K562 (cell line): Measurements from ENCODE around the gene TMSB4X. TPM values are rescaled to one million over a fixed set of nuclear protein-coding genes. Genes with fewer than 3 reads are reported as not detected.
A peak's percentile ranks its signal among the peaks of the same experiment; 100 is the strongest.

Experiments
- CBFB ChIP-seq: sonication (generic); formaldehyde crosslinking; IDR thresholded peaks from 2 replicates; pipeline ENCODE4 v1.4.0; 2020; ENCODE audit warnings: mild to moderate bottlenecking, missing genetic modification reagents
- CSDE1 ChIP-seq, 2 experiments: fragments of 450-650 bp; IDR thresholded peaks; 2 replicates each; pipeline ENCODE4 v1.6.1; 2016; ENCODE audit warnings: mild to moderate bottlenecking in 1 of 2
- DDX20 ChIP-seq: fragments of 450-650 bp; IDR thresholded peaks from 2 replicates; pipeline ENCODE4 v1.6.1; 2016; ENCODE audit warnings: missing genetic modification characterization, low read depth, mild to moderate bottlenecking, missing compliant biosample characterization, moderate library complexity
- ELF1 ChIP-seq: fragments of 200-800 bp; sonication (Bioruptor generic); IDR thresholded peaks from 2 replicates; pipeline ENCODE4 v1.6.1; 2016; ENCODE audit warnings: missing genetic modification characterization, missing compliant biosample characterization
- EWSR1 ChIP-seq: fragments of 450-650 bp; IDR thresholded peaks from 2 replicates; pipeline ENCODE4 v1.6.1; 2018; ENCODE audit warnings: borderline replicate concordance, mild to moderate bottlenecking, low read depth, moderate library complexity; ENCODE audit not compliant: partially characterized antibody
- GABPA ChIP-seq: fragments of 200-800 bp; sonication (Bioruptor generic); conservative IDR thresholded peaks from 2 replicates; pipeline ENCODE4 v1.6.1; 2016; ENCODE audit warnings: low read depth, missing genetic modification characterization, missing compliant biosample characterization
- GTF2E2 ChIP-seq: fragments of 200-800 bp; sonication (Bioruptor generic); IDR thresholded peaks from 2 replicates; pipeline ENCODE4 v1.6.1; 2016; ENCODE audit warnings: missing genetic modification characterization, missing compliant biosample characterization
- HDAC1 ChIP-seq, 2 experiments: fragments of 450-650 bp; IDR thresholded peaks; 2 replicates each; pipeline ENCODE4 v1.6.1; 2016 to 2017; ENCODE audit warnings: inconsistent platforms in 1 of 2, mild to moderate bottlenecking in 1 of 2, moderate library complexity in 1 of 2
- HES1 ChIP-seq: fragments of 450-650 bp; IDR thresholded peaks from 2 replicates; pipeline ENCODE4 v1.6.1; 2016; ENCODE audit warnings: low read depth, mild to moderate bottlenecking, moderate library complexity
- HSF4 ChIP-seq: fragments of 250-450 bp; sonication (Bioruptor Pico); IDR thresholded peaks from 2 replicates; pipeline ENCODE4 v2.1.2; 2022; ENCODE audit warnings: mild to moderate bottlenecking, moderate library complexity, borderline replicate concordance
- MEF2D ChIP-seq: conservative IDR thresholded peaks from 2 replicates; pipeline ENCODE4 v1.6.1; 2016; ENCODE audit warnings: low read depth, missing genetic modification characterization, missing compliant biosample characterization
- MEIS2 ChIP-seq: fragments of 450-650 bp; IDR thresholded peaks from 2 replicates; pipeline ENCODE4 v1.6.1; 2014; ENCODE audit warnings: mild to moderate bottlenecking; ENCODE audit not compliant: partially characterized antibody
- NFE2 ChIP-seq: IDR thresholded peaks from 2 replicates; pipeline ENCODE4 v1.6.1; 2014; ENCODE audit warnings: antibody characterized with exemption, low read depth
- POLR2A ChIP-seq: fragments of 450-650 bp; conservative IDR thresholded peaks from 2 replicates; pipeline ENCODE4 v1.6.1; 2016
- POLR2G ChIP-seq: fragments of 200-400 bp; formaldehyde crosslinking; IDR thresholded peaks from 2 replicates; pipeline ENCODE4 v1.6.1; 2017; ENCODE audit warnings: low read depth, mild to moderate bottlenecking, antibody characterized with exemption, low read length, moderate library complexity
- RBM39 ChIP-seq: fragments of 200-400 bp; formaldehyde crosslinking; optimal IDR thresholded peaks from 2 replicates; pipeline ENCODE3; 2018; ENCODE audit warnings: low read depth, low read length
- RFX1 ChIP-seq: fragments of 450-650 bp; IDR thresholded peaks from 2 replicates; pipeline ENCODE4 v1.6.1; 2016; ENCODE audit warnings: mild to moderate bottlenecking, moderate library complexity
- RFX7 ChIP-seq: fragments of 250-450 bp; sonication (Bioruptor Pico); IDR thresholded peaks from 2 replicates; pipeline ENCODE4 v1.5.1; 2021; ENCODE audit warnings: mild to moderate bottlenecking
- SIN3B ChIP-seq: fragments of 450-650 bp; IDR thresholded peaks from 2 replicates; pipeline ENCODE4 v1.6.1; 2017; ENCODE audit warnings: low read depth, mild to moderate bottlenecking, moderate library complexity
- SUPT5H ChIP-seq: fragments of 450-650 bp; IDR thresholded peaks from 2 replicates; pipeline ENCODE4 v1.6.1; 2016
- TBP ChIP-seq: optimal IDR thresholded peaks from 2 replicates; pipeline ENCODE3; 2011; ENCODE audit warnings: low read depth, low read length, improper control_type of control experiment
- TCF7 ChIP-seq: sonication (generic); IDR thresholded peaks from 2 replicates; pipeline ENCODE4 v1.6.1; 2016; ENCODE audit warnings: antibody characterized with exemption, borderline replicate concordance
- ZBTB17 ChIP-seq: fragments of 450-650 bp; formaldehyde crosslinking; IDR thresholded peaks from 2 replicates; pipeline ENCODE4 v1.4.0; 2020; ENCODE audit warnings: mild to moderate bottlenecking
- ZBTB26 ChIP-seq: fragments of 450-650 bp; formaldehyde crosslinking; IDR thresholded peaks from 2 replicates; pipeline ENCODE4 v1.4.0; 2022; ENCODE audit warnings: missing genetic modification characterization
- ZFX ChIP-seq: sonication (generic); formaldehyde crosslinking; IDR thresholded peaks from 2 replicates; pipeline ENCODE4 v1.8.0; 2022; ENCODE audit warnings: mild to moderate bottlenecking, missing genetic modification reagents, moderate library complexity
- ZNF133 ChIP-seq: fragments of 250-450 bp; sonication (Bioruptor Pico); IDR thresholded peaks from 2 replicates; pipeline ENCODE4 v1.4.0; 2020; ENCODE audit warnings: mild to moderate bottlenecking
- ZNF449 ChIP-seq: fragments of 250-450 bp; sonication (Bioruptor Pico); IDR thresholded peaks from 2 replicates; pipeline ENCODE4 v1.8.0; 2022; ENCODE audit warnings: moderate library complexity, mild to moderate bottlenecking, inconsistent platforms
- ZNF778 ChIP-seq: fragments of 450-650 bp; formaldehyde crosslinking; IDR thresholded peaks from 2 replicates; pipeline ENCODE4 v1.4.0; 2020; ENCODE audit warnings: mild to moderate bottlenecking, moderate library complexity
- polyA plus RNA-seq, 8 experiments: library from polyadenylated mRNA; depleted of rRNA in 4 of 8; stranded (reverse) in 5 of 8; unstranded in 3 of 8; fragments of >200 nt; fragmentation: Nextera tagmentation in 2 of 8; fragmentation: Illumina TruSeq in 1 of 8; extraction: Ambion mirVana in 2 of 8; extraction: Trizol in 1 of 8; gene quantifications; 2 replicates each; pipeline versions ENCODE4 v1.2.1 to v1.2.3, GENCODE V29; 2011 to 2014; ENCODE audit warnings: inconsistent platforms in 1 of 8, missing spikeins in 1 of 8
- total RNA-seq, 7 experiments: library from RNA; depleted of rRNA in 6 of 7; stranded (reverse); fragments of >200 nt in 6 of 7; fragmentation: Illumina TruSeq in 2 of 7; extraction: Trizol in 2 of 7; gene quantifications; 2 replicates each; pipeline versions ENCODE4 v1.2.1 to v1.2.3, GENCODE V29; 2011 to 2021; ENCODE audit warnings: low replicate concordance in 1 of 7

TMSB4X gene
- total and polyA plus RNA-seq, 9 of the 15 experiments (the other 6 are each of a cell fraction or from before 2014, with no cell fraction given) = 1,035 to 2,035 (median 1,529) TPM

GRCh38 chrX:12956704-12957534 lies 18.0 kb upstream of the TMSB4X start (continued):
- TF ChIP-seq MEIS2 (peak; percentile 15), SUPT5H (peak; percentile 30; the same call in 1 of the 2 replicates), NFE2 (no peak), ZNF133 (no peak), EWSR1 (no peak), MEF2D (tag) (0 out of 2 replicates have a peak, but pooled peaks have one; percentile 59), CSDE1 (IDR thresholded peaks at IDR 0.05) (no peak), DDX20 (tag) (no peak), HSF4 (CRISPR knock-in tag) (no peak), RBM39 (no peak), ZFX (peak; percentile 49; the same call in 1 of the 2 replicates), GABPA (tag) (peak; percentile 74), GTF2E2 (tag) (peak; percentile 76; the same call in 1 of the 2 replicates), SIN3B (no peak), TCF7 (no peak), RFX7 (CRISPR knock-in tag) (no peak), RFX1 (no peak), ELF1 (peak; percentile 78), POLR2A (peak; percentile 43), HDAC1 (IDR thresholded peaks at IDR 0.05) (no peak), ZBTB17 (CRISPR knock-in tag) (no peak), ZBTB26 (CRISPR knock-in tag) (no peak), ZNF778 (no peak), CBFB (CRISPR knock-in tag) (no peak), ZNF449 (CRISPR knock-in tag) (no peak), POLR2G (no peak), TBP (peak; percentile 21), HES1 (no peak)
